Right lobe of liver (tissue), 6 donors: ENCODE data around the gene COIL. TPM values are rescaled to one million over a fixed set of nuclear protein-coding genes. Genes with fewer than 3 reads are reported as not detected.

ENCODE experiments used
- ATAC-seq, 4 donors: fragments of 200-7000 bp; cut with Tn5 transposase; one replicate each; pipeline ENCODE4 v1.9.1; 2020; ENCODE audit warnings: mild to moderate bottlenecking in 4 of 4, moderate library complexity in 4 of 4
- DNase-seq, 3 donors: peaks; one replicate each; pipeline ENCODE4 v3.0.0-alpha.2; 2020
- H3K27ac ChIP-seq, 3 donors: fragments of 200-600 bp; one replicate each; pipeline ENCODE4 v1.8.0; 2022
- H3K27me3 ChIP-seq, 2 donors: fragments of 200-600 bp; one replicate each; pipeline ENCODE4 v1.8.0; 2022
- H3K36me3 ChIP-seq, 4 donors: fragments of 200-600 bp; sonication (generic) in 1 of 4; one replicate each; pipeline versions ENCODE4 v1.5.1 to v1.8.0; 2017 to 2022; ENCODE audit warnings: control low read depth in 1 of 4
- H3K4me1 ChIP-seq, 4 donors: fragments of 200-600 bp; sonication (generic) in 1 of 4; one replicate each; pipeline versions ENCODE4 v1.5.1 to v1.8.0; 2017 to 2022; ENCODE audit warnings: control low read depth in 1 of 4
- H3K4me3 ChIP-seq, 3 donors: fragments of 200-600 bp; one replicate each; pipeline ENCODE4 v1.8.0; 2022
- H3K9me3 ChIP-seq, 4 donors: fragments of 200-600 bp; sonication (generic) in 1 of 4; one replicate each; pipeline versions ENCODE4 v1.5.1 to v1.8.0; 2017 to 2022; ENCODE audit warnings: control low read depth in 1 of 4
- CTCF ChIP-seq, 4 donors: fragments of 200-600 bp in 3 of 4; fragments of 450-650 bp in 1 of 4; IDR thresholded peaks; one replicate each; pipeline versions ENCODE4 v1.5.1 to v1.8.0; 2016 to 2022; ENCODE audit warnings: antibody characterized with exemption in 4 of 4, mild to moderate bottlenecking in 2 of 4
- POLR2A ChIP-seq: fragments of 450-650 bp; IDR thresholded peaks from one replicate; pipeline ENCODE4 v1.6.1; 2017; ENCODE audit warnings: antibody characterized with exemption, mild to moderate bottlenecking
- WGBS: methylation state at CpG from one replicate; pipeline ENCODE4 v1.1.6; 2018; ENCODE audit warnings: low coverage, low lambda C conversion rate; ENCODE audit not compliant: insufficient coverage; ENCODE audit errors: missing lambda C conversion rate; 5-methylcytosine and 5-hydroxymethylcytosine counted together
- intact Hi-C, 2 donors: fragments of 100-400 bp; cut with DNase I; formaldehyde crosslinking; loops; one replicate each; pipeline versions ENCODE4 v1.11.2 to v1.14.1; 2022
- total RNA-seq, 6 experiments: library from RNA; depleted of rRNA in 2 of 6; stranded (reverse); fragments of >200 nt in 2 of 6; fragmentation: NEBNext Ultra II Directional in 3 of 6; extraction: Animal tissue kit (Norgen Biotek cat#: 25700) in 3 of 6; gene quantifications; one replicate each; pipeline versions ENCODE4 v1.1.0 to v1.2.4, GENCODE V29; 2016 to 2023
- donor health status: DM: no; HTN: yes; CAD: no.
- donor health status: DM: no; HTN: no; CAD: no.
- donor health status: DM: no; HTN: no; CAD: no.
- donor health status: DM: no; HTN: yes; CAD: no.
- donor health status: DM: no; HTN: yes; CAD: no.

The COIL gene
- total RNA-seq, 6 experiments from 2014 or later = 5.5 to 7.1 (median 6.5) TPM

DNA sequence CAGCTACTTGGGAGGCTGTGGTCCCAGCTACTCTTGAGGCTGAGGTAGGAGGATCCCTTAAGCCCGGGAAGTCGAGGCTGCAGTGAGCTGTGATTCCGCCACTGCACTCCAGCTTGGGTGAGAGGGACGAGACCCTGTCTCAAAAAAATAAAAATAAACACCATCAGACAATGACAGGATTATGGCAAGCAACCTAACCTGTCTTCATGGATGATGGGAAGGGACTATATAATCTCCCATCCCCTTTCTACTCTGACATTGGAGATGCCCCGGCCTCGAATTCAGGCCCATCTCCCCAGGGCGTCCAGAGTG, 47.9 kb downstream of the COIL start:
- DNase-seq = no peak
- Histone ChIP-seq H3K27ac (peak overlapping the region; percentile 87 to 94 (median 94)), H3K9me3 (no peaks in the 10 kb centered on the region), H3K36me3 (peaks cover 0 to 8% (median 1%) of the 10 kb centered on the region in 4 donors), H3K4me1 (peaks cover 0 to 55% (median 22%) of the 10 kb centered on the region in 4 donors), H3K4me3 (peak overlapping the region; percentile 72 to 94 (median 82)), H3K27me3 (no peaks in the 10 kb centered on the region)
- 4% methylated on average over 5 of the region's 7 CpGs for WGBS
- intact Hi-C loops = no loop called here
- no peak for ATAC-seq
- TF ChIP-seq CTCF (IDR thresholded peaks at IDR 0.05) (no peak), POLR2A (no peak)

DNA sequence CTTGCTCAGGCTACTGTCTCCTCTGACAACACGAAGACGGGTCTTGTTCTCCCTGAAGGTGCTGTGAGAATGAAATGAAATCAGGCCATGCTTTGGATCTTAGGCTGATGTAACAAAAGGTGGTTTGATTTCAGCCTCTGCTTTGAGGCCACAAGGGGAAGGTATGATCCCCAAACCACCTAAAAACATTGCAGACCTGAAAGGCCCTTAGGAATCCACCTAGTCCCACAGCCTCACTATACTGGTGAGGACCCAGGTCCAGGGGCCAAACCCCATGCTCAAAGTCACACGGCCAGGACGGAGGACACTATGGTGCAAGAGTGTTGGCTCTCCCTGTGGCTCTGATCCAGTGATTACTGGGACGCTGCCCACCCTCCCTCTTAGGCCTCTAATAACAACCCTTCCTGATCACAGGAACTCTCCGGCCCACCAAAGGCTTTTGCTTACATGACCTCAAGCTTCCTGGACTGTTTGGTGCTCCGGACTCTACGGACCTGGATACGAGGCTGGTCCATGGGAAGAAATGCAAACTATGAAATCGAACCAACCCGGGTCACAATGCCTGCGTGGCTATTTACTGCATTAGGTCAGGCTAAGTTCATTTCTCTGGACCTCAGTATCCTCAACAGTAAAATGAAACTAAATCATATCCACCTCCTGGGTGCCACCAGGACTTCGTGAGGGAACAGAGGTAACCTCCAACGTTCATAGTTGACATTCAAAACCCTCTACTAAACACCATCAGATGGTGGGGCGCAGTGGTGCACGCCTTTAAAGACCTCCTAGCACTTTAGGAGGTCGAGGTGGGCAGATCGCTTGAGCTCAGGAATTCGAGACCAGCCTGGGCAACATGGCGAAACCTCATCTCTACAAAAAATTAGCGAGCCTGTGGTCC, 48.5 kb downstream of the COIL start:
- peaks cover 0 to 14% (median 4%) of the 10 kb centered on the region in 4 donors for H3K36me3 ChIP-seq
- H3K9me3 ChIP-seq = no peaks in the 10 kb centered on the region
- DNase-seq (peak; percentile 81 to 92 (median 91)), ATAC-seq (peak; percentile 41 to 70 (median 52))
- peaks cover 0 to 61% (median 22%) of the 10 kb centered on the region in 4 donors for H3K4me1 ChIP-seq
- H3K27me3 ChIP-seq = no peaks in the 10 kb centered on the region
- H3K4me3 ChIP-seq = peak overlapping the region; percentile 72 to 94 (median 82)
- WGBS = 3% methylated on average over 14 of the region's 21 CpGs
- peak overlapping the region; percentile 87 to 94 (median 94) for H3K27ac ChIP-seq
- intact Hi-C loops = no loop called here
- peak; percentile 66 for TF ChIP-seq POLR2A
- no peak for TF ChIP-seq CTCF (IDR thresholded peaks at IDR 0.05)

GRCh38 chr17:56910509-56911235, 50.2 kb downstream of the COIL start:
- Histone ChIP-seq H3K4me3 (peak overlapping the region in 2 of 3 donors; percentile 9 to 82), H3K4me1 (peaks cover 0 to 62% (median 22%) of the 10 kb centered on the region in 4 donors), H3K27ac (peak overlapping the region; percentile 32 to 94 (median 58)), H3K9me3 (no peaks in the 10 kb centered on the region), H3K36me3 (peaks cover 5 to 31% (median 18%) of the 10 kb centered on the region in 4 donors), H3K27me3 (no peaks in the 10 kb centered on the region)
- ATAC-seq (no peak), DNase-seq (peak in 1 of 3 donors; percentile 55)
- 46% methylated on average over 3 of the region's 7 CpGs for WGBS
- TF ChIP-seq POLR2A (no peak), CTCF (IDR thresholded peaks at IDR 0.05) (no peak)
- intact Hi-C loops = no loop called here

GRCh38 chr17:56909742-56910508, 50.9 kb downstream of the COIL start:
- intact Hi-C loops = no loop called here
- peak; percentile 42 to 63 (median 50) for ATAC-seq
- Histone ChIP-seq H3K36me3 (peaks cover 5 to 38% (median 22%) of the 10 kb centered on the region in 4 donors), H3K4me3 (peak overlapping the region in 2 of 3 donors; percentile 9 to 18), H3K27me3 (no peaks in the 10 kb centered on the region), H3K27ac (peak overlapping the region; percentile 32 to 94 (median 58)), H3K4me1 (peaks cover 0 to 55% (median 19%) of the 10 kb centered on the region in 4 donors), H3K9me3 (no peaks in the 10 kb centered on the region)
- DNase-seq = peak; percentile 59 to 87 (median 82)
- no peak for TF ChIP-seq POLR2A
- no peak for TF ChIP-seq CTCF (IDR thresholded peaks at IDR 0.05)
- 35% methylated on average over 4 of the region's 6 CpGs for WGBS
